ENCODE data around the gene NPRL2. TPM values are rescaled to one million over a fixed set of nuclear protein-coding genes. Genes with fewer than 3 reads are reported as not detected.

Gene NPRL2
- total RNA-seq, 2 experiments from 2014 or later, result 33.2 to 35.8 TPM

GRCh38 chr3:50299638-50299928, 51.0 kb downstream of the NPRL2 start:
- no peak for DNase-seq
- intact Hi-C loops (cut with micrococcal nuclease), result loop anchor here (1.0 to 2.0 kb wide), 6 partner anchors 22 to 59 kb away; partner anchors contain the start of genes TMEM115 and TUSC2
- CTCF ChIA-PET, result interaction anchor here (0.7 to 3.6 kb wide), 9 partner anchors 21 to 105 kb away, joined by 3 to 30 read pairs (median 6); partner anchors contain the start of genes CYB561D2 and NPRL2
- H3K27me3 Mint-ChIP-seq, result no peaks in the 10 kb centered on the region
- H3K36me3 Mint-ChIP-seq, result peaks cover 1% of the 10 kb centered on the region
- POLR2A ChIA-PET, result interaction anchor here (1.0 to 3.5 kb wide), 10 partner anchors 15 to 64 kb away, joined by 3 to 34 read pairs (median 5); partner anchors contain the start of genes CYB561D2, GNAI2, NPRL2 and RASSF1
- H3K4me3 Mint-ChIP-seq, result peak overlapping the region; percentile 97
- H3K9me3 Mint-ChIP-seq, result no peaks in the 10 kb centered on the region
- peaks cover 26% of the 10 kb centered on the region for H3K4me1 Mint-ChIP-seq (ENCODE audit: low read depth)
- peak overlapping the region; percentile 95 for H3K27ac Mint-ChIP-seq

- H3K36me3 Mint-ChIP-seq, result peaks cover 1% of the 10 kb centered on the region
- peaks cover 24% of the 10 kb centered on the region for H3K4me1 Mint-ChIP-seq (ENCODE audit: low read depth)
- peak within 1 kb of the TSS; percentile 97 for H3K4me3 Mint-ChIP-seq
- peak; percentile 100 for DNase-seq
- ChIA-PET POLR2A (interaction anchor here (0.6 to 3.5 kb wide), 11 partner anchors 16 to 63 kb away, joined by 3 to 34 read pairs (median 5); partner anchors contain the start of genes CYB561D2, GNAI2, NPRL2 and RASSF1), CTCF (interaction anchor here (0.6 to 3.6 kb wide), 11 partner anchors 22 to 563 kb away, joined by 3 to 30 read pairs (median 5); partner anchors contain the start of genes CYB561D2 and NPRL2)
- intact Hi-C loops (cut with micrococcal nuclease), result loop anchor here (1.0 to 2.0 kb wide), 6 partner anchors 22 to 60 kb away; partner anchors contain the start of genes TMEM115 and TUSC2
- no peaks in the 10 kb centered on the region for H3K9me3 Mint-ChIP-seq
- peak within 1 kb of the TSS; percentile 95 for H3K27ac Mint-ChIP-seq
- H3K27me3 Mint-ChIP-seq, result no peaks in the 10 kb centered on the region
These were observed 51.5 kb downstream of the NPRL2 start, which contains the start of the genes HYAL3 and NAA80 for GRCh38 chr3:50298836-50299637. TSS of gene HYAL3 (minus strand) at chr3:50299405. CDS start at chr3:50295602, 3,803 bp downstream. TSS of gene NAA80 (minus strand) at chr3:50299405. CDS start at chr3:50297463, 1,942 bp downstream.

- Mint-ChIP-seq H3K27me3 (no peaks in the 10 kb centered on the region), H3K4me3 (peak overlapping the region; percentile 97), H3K9me3 (no peaks in the 10 kb centered on the region), H3K36me3 (peaks cover 1% of the 10 kb centered on the region), H3K27ac (peak overlapping the region; percentile 95), H3K4me1 (ENCODE audit: low read depth) (peaks cover 26% of the 10 kb centered on the region)
- no peak for DNase-seq
- CTCF ChIA-PET, result interaction anchor here (0.6 to 3.6 kb wide), 7 partner anchors 23 to 562 kb away, joined by 3 to 30 read pairs (median 6); no protein-coding TSS in a partner anchor
- intact Hi-C loops (cut with micrococcal nuclease), result loop anchor here (2.0 kb wide), 3 partner anchors 23 to 61 kb away; partner anchors contain the start of genes TMEM115 and TUSC2
- POLR2A ChIA-PET, result interaction anchor here (0.6 to 3.5 kb wide), 6 partner anchors 26 to 62 kb away, joined by 3 to 34 read pairs (median 6); partner anchors contain the start of genes GNAI2 and RASSF1
These were observed 52.5 kb downstream of the NPRL2 start for GRCh38 chr3:50297896-50298725.

- Mint-ChIP-seq H3K27me3 (no peaks in the 10 kb centered on the region), H3K4me1 (ENCODE audit: low read depth) (peaks cover 34% of the 10 kb centered on the region), H3K9me3 (no peaks in the 10 kb centered on the region), H3K27ac (no peak overlapping the region), H3K4me3 (no peak overlapping the region), H3K36me3 (peaks cover 1% of the 10 kb centered on the region)
- ChIA-PET CTCF (interaction anchor here (0.6 to 3.6 kb wide), 4 partner anchors 24 to 51 kb away, joined by 3 to 30 read pairs (median 10); no protein-coding TSS in a partner anchor), POLR2A (interaction anchor here (1.4 to 3.5 kb wide), 2 partner anchors 40 to 59 kb away, joined by 4 to 34 read pairs; no protein-coding TSS in a partner anchor)
- intact Hi-C loops (cut with micrococcal nuclease), result no loop called here
- no peak for DNase-seq
These were observed 53.2 kb downstream of the NPRL2 start for GRCh38 chr3:50297384-50297775.

Other genes starting within 250 kb of the NPRL2 start
- gene SEMA3F, start 195.5 kb downstream of the NPRL2 start, total RNA-seq, result under 1 TPM; 0.17 to 0.19 TPM
- not detected for gene GNAT1, start 159.2 kb downstream of the NPRL2 start, total RNA-seq
- not detected for gene SLC38A3, start 145.5 kb downstream of the NPRL2 start, total RNA-seq
- 100 to 1,000 TPM; 346 to 349 TPM for gene GNAI2, start 114.6 kb downstream of the NPRL2 start, total RNA-seq
- gene SEMA3B, start 81.6 kb downstream of the NPRL2 start, total RNA-seq, result under 1 TPM; 0.86 to 0.97 TPM
- gene LSMEM2, start 71.7 kb downstream of the NPRL2 start, total RNA-seq, result not detected
- 100 to 1,000 TPM; 111 to 112 TPM for gene IFRD2, start 58.3 kb downstream of the NPRL2 start, total RNA-seq
- gene HYAL3, start 51.4 kb downstream of the NPRL2 start, total RNA-seq, result 1 to 10 TPM; 2.5 to 4.0 TPM
- gene NAA80, start 51.4 kb downstream of the NPRL2 start, total RNA-seq, result 10 to 100 TPM; 18.8 to 19.6 TPM
- under 1 TPM in 1 of 2 experiments, not detected in 1; 0.14 TPM for gene HYAL1, start 47.2 kb downstream of the NPRL2 start, total RNA-seq
- 1 to 10 TPM; 4.8 to 5.7 TPM for gene HYAL2, start 28.0 kb downstream of the NPRL2 start, total RNA-seq
- 10 to 100 TPM; 18.7 to 19.7 TPM for gene TUSC2, start 22.6 kb downstream of the NPRL2 start, total RNA-seq
- gene RASSF1, start 9.9 kb downstream of the NPRL2 start, total RNA-seq, result 10 to 100 TPM; 48.8 to 52.6 TPM
- gene ZMYND10, start 5.0 kb downstream of the NPRL2 start, total RNA-seq, result under 1 TPM; 0.94 to 1.00 TPM
- 10 to 100 TPM; 17.8 to 20.1 TPM for gene CYB561D2, start 87 bp upstream of the NPRL2 start, total RNA-seq
- gene TMEM115, start 8.7 kb upstream of the NPRL2 start, total RNA-seq, result 10 to 100 TPM; 16.0 TPM
- gene CACNA2D2, start 152.9 kb upstream of the NPRL2 start, total RNA-seq, result under 1 TPM; 0.63 to 0.69 TPM
- 10 to 100 TPM; 16.7 to 17.0 TPM for gene C3orf18, start 217.0 kb upstream of the NPRL2 start, total RNA-seq
- gene HEMK1, start 218.7 kb upstream of the NPRL2 start, total RNA-seq, result 10 to 100 TPM; 78.7 to 82.6 TPM

Measured in activated CD4-positive, alpha-beta memory T cell treated with anti-CD3 and anti-CD28 coated beads for 36 hours (primary cell).